GM12878 (cell line): ENCODE results near the gene TGM5. TPM values are rescaled to one million over a fixed set of nuclear protein-coding genes. Genes with fewer than 3 reads are reported as not detected.

Experiments used
- BCL3 ChIP-seq: IDR thresholded peaks from 2 replicates; pipeline ENCODE4 v1.6.1; 2011; ENCODE audit warnings: borderline replicate concordance, low read depth, mild to moderate bottlenecking, moderate library complexity, low read length; ENCODE audit not compliant: insufficient read depth, poor library complexity, severe bottlenecking
- BCLAF1 ChIP-seq: fragments of 450-650 bp; IDR thresholded peaks from 2 replicates; pipeline ENCODE4 v1.6.1; 2017; ENCODE audit warnings: antibody characterized with exemption, mild to moderate bottlenecking, moderate library complexity
- E4F1 ChIP-seq: fragments of 450-650 bp; IDR thresholded peaks from 2 replicates; pipeline ENCODE4 v1.6.1; 2018; ENCODE audit warnings: borderline replicate concordance, mild to moderate bottlenecking; ENCODE audit not compliant: partially characterized antibody
- USF2 ChIP-seq: IDR thresholded peaks from 2 replicates; pipeline ENCODE4 v1.6.1; 2011; ENCODE audit warnings: low read depth, low read length, improper control_type of control experiment, borderline replicate concordance
- polyA plus RNA-seq, 11 experiments: library from polyadenylated mRNA; depleted of rRNA in 4 of 11; unstranded in 6 of 11; stranded (reverse) in 5 of 11; fragments of >200 nt; fragmentation: Nextera tagmentation in 4 of 11; fragmentation: Illumina TruSeq in 1 of 11; extraction: Ambion mirVana in 4 of 11; extraction: Trizol in 1 of 11; gene quantifications; 1 replicate in 1 of 11; 2 replicates in 10 of 11; pipeline versions ENCODE4 v1.2.1 to v1.2.3, GENCODE V29; 2011 to 2016; ENCODE audit warnings: inconsistent platforms in 2 of 11, missing spikeins in 2 of 11, low read depth in 1 of 11
- total RNA-seq, 4 experiments: library from RNA; depleted of rRNA in 3 of 4; stranded (reverse); fragments of >200 nt in 3 of 4; fragmentation: Illumina TruSeq in 1 of 4; extraction: Trizol in 1 of 4; gene quantifications; 2 replicates each; pipeline versions ENCODE4 v1.2.1 to v1.2.3, GENCODE V29; 2013 to 2021

TGM5 gene
- total and polyA plus RNA-seq, 10 of the 15 experiments (the other 5 are each of a cell fraction or from before 2014, with no cell fraction given) = 4.4 to 27.1 (median 5.6) TPM

- TF ChIP-seq BCL3 = peak; percentile 8
- peak; percentile 37; the same call in 1 of the 2 replicates for TF ChIP-seq BCLAF1
- peak; percentile 49 for TF ChIP-seq USF2
- TF ChIP-seq E4F1 = no peak
Observed at GRCh38 chr15:43253431-43254403, 13.0 kb downstream of the TGM5 start (continued).
